Activated T-helper 17 cell treated with anti-CD3 and anti-CD28 coated beads, Interleukin-2, amount 50 U/mL, for 72 hours (primary cell): ENCODE data around the gene CCDC57. TPM values are rescaled to one million over a fixed set of nuclear protein-coding genes. Genes with fewer than 3 reads are reported as not detected.

Experiments used
- ATAC-seq: fragments of 150-1000 bp; cut with Tn5 transposase; replicated peaks from 2 replicates; pipeline ENCODE4 v1.10.0; 2021; ENCODE audit warnings: mild to moderate bottlenecking, moderate library complexity
- H3K27ac Mint-ChIP-seq: one replicate; pipeline ENCODE4 v1.8.0; 2022; ENCODE audit warnings: mixed read lengths
- H3K27me3 Mint-ChIP-seq: one replicate; pipeline ENCODE4 v1.8.0; 2022; ENCODE audit warnings: mixed read lengths
- H3K36me3 Mint-ChIP-seq: one replicate; pipeline ENCODE4 v1.8.0; 2022; ENCODE audit warnings: low read depth, mild to moderate bottlenecking, mixed read lengths
- H3K4me1 Mint-ChIP-seq: one replicate; pipeline ENCODE4 v1.8.0; 2022; ENCODE audit warnings: mixed read lengths
- H3K4me3 Mint-ChIP-seq: one replicate; pipeline ENCODE4 v1.8.0; 2022; ENCODE audit warnings: mild to moderate bottlenecking, mixed read lengths
- H3K9me3 Mint-ChIP-seq: one replicate; pipeline ENCODE4 v1.8.0; 2022; ENCODE audit warnings: mixed read lengths
- total RNA-seq, 2 donors: library from RNA; stranded (reverse); gene quantifications; one replicate each; pipeline ENCODE4 v1.2.3, GENCODE V29; 2022

The CCDC57 gene
- total RNA-seq, 2 donors from 2014 or later: 36.9 to 37.7 TPM

- Mint-ChIP-seq H3K27ac (no peak overlapping the region), H3K36me3 (peaks cover 18% of the 10 kb centered on the region), H3K27me3 (no peaks in the 10 kb centered on the region), H3K9me3 (no peaks in the 10 kb centered on the region), H3K4me3 (no peak overlapping the region), H3K4me1 (no peaks in the 10 kb centered on the region)
- ATAC-seq: no peak
Measured at GRCh38 chr17:82058230-82058854, 154.3 kb downstream of the CCDC57 start.

DNA sequence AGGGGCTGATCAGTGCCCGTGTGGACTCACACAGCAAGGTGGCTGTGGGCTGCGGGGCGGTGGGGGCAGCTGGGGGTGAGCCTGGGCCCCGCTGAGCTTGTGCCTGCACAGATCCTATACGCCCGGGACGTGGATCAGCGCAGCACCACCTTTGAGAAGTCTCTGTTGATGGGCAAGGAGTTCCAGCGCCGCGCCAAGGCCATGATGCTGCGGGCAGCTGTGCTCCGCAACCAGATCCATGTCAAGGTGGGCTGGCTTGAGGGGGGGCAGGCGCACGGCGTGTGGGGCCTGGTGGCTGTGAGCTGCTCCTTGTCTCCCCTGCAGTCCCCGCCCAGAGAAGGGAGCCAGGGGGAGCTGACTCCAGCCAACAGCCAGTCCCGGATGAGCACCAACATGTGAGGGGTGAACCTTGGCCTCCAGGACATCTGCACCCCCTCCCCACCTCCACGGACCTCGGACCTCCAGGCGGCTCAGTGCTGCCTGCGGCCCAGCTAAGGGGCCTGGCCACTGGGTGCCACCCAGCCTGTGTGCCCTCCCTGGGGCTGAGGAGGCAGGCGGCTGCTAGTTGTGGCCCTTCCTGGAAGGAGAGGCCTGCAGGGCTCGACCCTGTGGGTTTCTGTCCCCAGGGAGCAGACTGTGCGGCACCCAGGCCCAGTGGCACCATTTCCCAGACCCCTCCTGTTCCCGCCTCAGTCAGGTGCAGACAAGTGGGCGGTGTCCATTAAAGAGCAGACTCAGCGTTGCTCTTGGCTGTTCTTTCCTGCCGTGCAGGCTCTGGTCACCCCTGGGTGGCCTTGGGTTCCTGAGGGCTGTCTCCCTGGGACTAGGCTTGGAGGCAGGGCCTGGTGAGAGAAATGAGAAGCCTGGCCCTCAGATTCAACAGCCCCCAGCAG lies 155.7 kb downstream of the CCDC57 start:
- Mint-ChIP-seq H3K27me3 (no peaks in the 10 kb centered on the region), H3K36me3 (peaks cover 18% of the 10 kb centered on the region), H3K9me3 (no peaks in the 10 kb centered on the region), H3K4me1 (no peaks in the 10 kb centered on the region), H3K4me3 (no peak overlapping the region), H3K27ac (no peak overlapping the region)
- ATAC-seq: no peak

GRCh38 chr17:82055965-82056728 lies 156.5 kb downstream of the CCDC57 start:
- no peaks in the 10 kb centered on the region for H3K27me3 Mint-ChIP-seq
- H3K4me3 Mint-ChIP-seq: no peak overlapping the region
- H3K4me1 Mint-ChIP-seq: no peaks in the 10 kb centered on the region
- ATAC-seq: no peak
- no peak overlapping the region for H3K27ac Mint-ChIP-seq
- H3K36me3 Mint-ChIP-seq: peaks cover 18% of the 10 kb centered on the region
- H3K9me3 Mint-ChIP-seq: no peaks in the 10 kb centered on the region

- H3K9me3 Mint-ChIP-seq: no peaks in the 10 kb centered on the region
- peaks cover 22% of the 10 kb centered on the region for H3K36me3 Mint-ChIP-seq
- no peak for ATAC-seq
- H3K4me1 Mint-ChIP-seq: no peaks in the 10 kb centered on the region
- H3K4me3 Mint-ChIP-seq: no peak overlapping the region
- H3K27me3 Mint-ChIP-seq: no peaks in the 10 kb centered on the region
- H3K27ac Mint-ChIP-seq: no peak overlapping the region
Measured at GRCh38 chr17:82055023-82055964, 157.3 kb downstream of the CCDC57 start.

DNA sequence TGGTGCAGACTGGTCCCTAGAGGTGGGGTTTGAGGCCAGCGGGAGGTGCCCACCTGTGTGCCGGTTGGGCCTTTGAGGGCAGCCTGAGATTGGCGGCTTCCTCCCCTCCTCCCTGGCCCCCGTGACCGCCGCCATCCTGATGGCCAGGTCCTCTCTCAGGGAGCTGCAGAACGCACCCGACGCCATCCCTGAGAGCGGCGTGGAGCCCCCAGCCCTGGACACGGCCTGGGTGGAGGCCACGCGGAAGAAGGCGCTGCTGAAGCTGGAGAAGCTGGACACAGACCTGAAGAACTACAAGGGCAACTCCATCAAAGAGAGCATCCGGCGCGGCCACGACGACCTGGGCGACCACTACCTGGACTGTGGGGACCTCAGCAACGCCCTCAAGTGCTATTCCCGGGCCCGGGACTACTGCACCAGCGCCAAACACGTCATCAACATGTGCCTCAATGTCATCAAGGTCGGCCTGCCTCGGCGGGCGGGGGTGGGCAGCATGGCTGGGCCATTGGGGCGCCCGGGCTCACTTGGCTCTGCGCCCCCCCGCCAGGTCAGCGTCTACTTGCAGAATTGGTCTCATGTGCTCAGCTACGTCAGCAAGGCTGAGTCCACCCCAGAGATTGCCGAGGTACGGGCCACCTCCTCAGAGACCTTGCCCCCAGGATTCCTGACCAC lies 158.2 kb downstream of the CCDC57 start:
- no peak overlapping the region for H3K4me3 Mint-ChIP-seq

DNA sequence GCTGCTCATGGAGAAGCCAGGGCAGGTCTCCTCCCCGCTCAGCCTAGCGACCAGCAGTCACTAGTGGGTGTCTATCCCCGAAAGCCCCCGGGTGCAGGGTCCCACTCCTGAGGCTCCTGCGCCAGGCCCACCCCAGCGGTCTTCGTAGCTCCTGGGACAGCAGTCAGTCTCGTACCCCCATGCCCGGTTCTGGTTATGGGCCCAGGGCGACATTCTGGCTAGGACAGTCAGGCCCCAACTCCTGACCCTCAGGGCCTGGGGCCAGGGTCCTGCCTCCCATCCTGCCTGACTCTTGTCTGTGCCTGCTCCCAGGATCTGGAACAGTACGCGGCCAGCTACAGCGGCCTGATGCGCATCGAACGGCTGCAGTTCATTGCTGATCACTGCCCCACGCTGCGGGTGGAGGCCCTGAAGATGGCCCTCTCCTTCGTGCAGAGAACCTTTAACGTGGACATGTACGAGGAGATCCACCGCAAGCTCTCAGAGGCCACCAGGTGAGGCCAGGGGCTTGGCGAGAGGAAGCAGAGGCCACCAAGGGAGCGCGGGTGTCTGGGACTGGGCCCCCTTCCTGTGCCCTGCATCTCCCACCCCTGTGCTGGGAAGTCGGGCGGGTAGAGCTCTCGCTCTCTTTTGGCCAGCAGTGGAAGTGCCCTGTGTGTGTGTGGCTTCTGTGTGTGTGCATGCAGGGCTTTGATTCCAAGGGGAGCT lies 158.9 kb downstream of the CCDC57 start:
- Mint-ChIP-seq H3K27ac (no peak overlapping the region), H3K4me1 (no peaks in the 10 kb centered on the region), H3K9me3 (no peaks in the 10 kb centered on the region), H3K4me3 (peak overlapping the region; percentile 61), H3K36me3 (peaks cover 18% of the 10 kb centered on the region), H3K27me3 (no peaks in the 10 kb centered on the region)
- no peak for ATAC-seq

More for the DNA sequence above, 158.2 kb downstream of the CCDC57 start:
- H3K27me3 Mint-ChIP-seq: no peaks in the 10 kb centered on the region
- peaks cover 18% of the 10 kb centered on the region for H3K36me3 Mint-ChIP-seq
- ATAC-seq: no peak
- H3K27ac Mint-ChIP-seq: no peak overlapping the region
- H3K4me1 Mint-ChIP-seq: no peaks in the 10 kb centered on the region
- no peaks in the 10 kb centered on the region for H3K9me3 Mint-ChIP-seq

DNA sequence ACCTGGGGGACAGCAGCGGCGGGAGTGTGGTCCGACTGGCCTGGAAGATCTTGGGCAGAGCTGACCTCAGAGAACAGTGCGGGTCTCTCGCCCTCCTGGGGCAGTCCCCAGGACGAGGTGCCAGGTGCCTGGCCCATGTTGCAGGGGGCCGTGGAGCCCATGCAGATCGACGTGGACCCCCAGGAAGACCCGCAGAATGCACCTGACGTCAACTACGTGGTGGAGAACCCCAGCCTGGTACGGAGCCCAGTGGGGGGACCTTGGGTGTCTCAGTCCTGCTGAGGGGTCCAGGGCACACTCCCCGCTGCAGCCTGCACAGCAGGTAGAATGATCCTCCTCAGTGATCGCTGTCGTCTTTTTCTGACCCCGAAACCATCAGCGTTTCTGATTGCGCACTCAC lies 159.5 kb downstream of the CCDC57 start:
- Mint-ChIP-seq H3K4me1 (no peaks in the 10 kb centered on the region), H3K27me3 (no peaks in the 10 kb centered on the region), H3K9me3 (no peaks in the 10 kb centered on the region), H3K4me3 (peak overlapping the region; percentile 61), H3K36me3 (peaks cover 17% of the 10 kb centered on the region), H3K27ac (no peak overlapping the region)
- no peak for ATAC-seq

DNA sequence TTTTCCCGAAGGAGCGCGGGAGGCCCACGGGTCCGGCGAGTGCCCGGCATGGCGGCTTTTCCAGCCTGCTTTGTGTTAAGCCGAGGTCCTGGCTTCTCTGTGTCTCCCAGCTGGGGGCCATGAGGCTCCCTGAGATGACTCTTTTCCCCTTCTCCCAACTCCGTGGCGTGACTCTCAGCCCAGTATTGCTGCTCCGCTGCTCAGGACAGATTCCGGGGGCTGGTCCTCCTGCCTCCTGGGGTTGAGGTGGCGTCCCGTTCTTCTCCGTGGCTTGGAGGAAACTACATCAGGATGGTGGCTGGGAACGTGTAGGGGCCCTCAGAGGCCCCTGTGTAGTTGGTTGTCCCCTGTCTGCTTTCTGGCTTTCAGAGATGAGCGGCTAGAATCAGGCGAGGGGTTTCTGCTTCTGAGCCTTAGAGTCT lies 160.0 kb downstream of the CCDC57 start:
- Mint-ChIP-seq H3K9me3 (no peaks in the 10 kb centered on the region), H3K36me3 (peaks cover 15% of the 10 kb centered on the region), H3K4me3 (peak overlapping the region; percentile 61), H3K4me1 (no peaks in the 10 kb centered on the region), H3K27ac (no peak overlapping the region), H3K27me3 (no peaks in the 10 kb centered on the region)
- ATAC-seq: no peak

GRCh38 chr17:82051776-82052637 lies 160.6 kb downstream of the CCDC57 start, which contains the start of the genes GPS1 and RFNG:
TSS of gene GPS1 (plus strand) at chr17:82051898. CDS start at chr17:82051932, 34 bp downstream.
TSS of gene RFNG (minus strand) at chr17:82051811. CDS start at chr17:82051766, 45 bp downstream.
- Mint-ChIP-seq H3K4me1 (no peaks in the 10 kb centered on the region), H3K36me3 (peaks cover 17% of the 10 kb centered on the region), H3K9me3 (no peaks in the 10 kb centered on the region), H3K4me3 (peak within 1 kb of the TSS; percentile 87), H3K27ac (peak within 1 kb of the TSS; percentile 84), H3K27me3 (no peaks in the 10 kb centered on the region)
- ATAC-seq: peak; percentile 94
